H1 (cell line): Measurements from ENCODE around the gene PIP5K1B. TPM values are rescaled to one million over a fixed set of nuclear protein-coding genes. Genes with fewer than 3 reads are reported as not detected.

Experiments used
- CTCF ChIA-PET: fragments of 300-600 bp; sonication (Branson Sonifier 250); formaldehyde crosslinking; loops from one replicate; lab custom pipeline; 2021; ENCODE audit not compliant: partially characterized antibody; lab: Charles Lee
- POLR2A ChIA-PET: fragments of 300-600 bp; sonication (Branson Sonifier 250); formaldehyde crosslinking; loops from one replicate; lab custom pipeline; 2021; ENCODE audit warnings: inconsistent platforms; ENCODE audit not compliant: partially characterized antibody; lab: Charles Lee
- DNase-seq, 2 experiments: peaks; one replicate each; pipeline versions ENCODE4 v3.0.0 to v3.0.0-alpha.2; 2010 to 2022; ENCODE audit warnings: low spot score in 2 of 2, low read depth in 1 of 2, mixed read lengths in 1 of 2
- FAIRE-seq: peaks from 2 replicates; lab custom pipeline; 2011; peaks lifted over from hg19 to GRCh38; lab: Jason Lieb, UNC
- H2AFZ ChIP-seq: 2 replicates; pipeline ENCODE4 v1.8.1; 2012; ENCODE audit warnings: low read length, inconsistent platforms
- H2AK5ac ChIP-seq: 2 replicates; pipeline ENCODE4 v1.6.1; 2013; ENCODE audit warnings: low read depth, low read length
- H2BK120ac ChIP-seq: replicated peaks from 2 replicates; pipeline ENCODE3; 2013; ENCODE audit warnings: low read depth, low read length, inconsistent platforms
- H2BK12ac ChIP-seq: 2 replicates; pipeline ENCODE4 v1.6.1; 2013; ENCODE audit warnings: low read depth, low read length
- H2BK15ac ChIP-seq: 2 replicates; pipeline ENCODE4 v1.6.1; 2013; ENCODE audit warnings: low read length
- H2BK20ac ChIP-seq: 2 replicates; pipeline ENCODE4 v1.6.1; 2013; ENCODE audit warnings: low read length
- H2BK5ac ChIP-seq: 2 replicates; pipeline ENCODE4 v1.6.1; 2013; ENCODE audit warnings: low read depth, low read length
- H3K14ac ChIP-seq: 2 replicates; pipeline ENCODE4 v1.6.1; 2013; ENCODE audit warnings: inconsistent platforms; ENCODE audit not compliant: insufficient read length
- H3K18ac ChIP-seq: 2 replicates; pipeline ENCODE4 v1.6.1; 2013; ENCODE audit warnings: low read length; ENCODE audit errors: extremely low read depth
- H3K23ac ChIP-seq: 2 replicates; pipeline ENCODE4 v1.6.1; 2013; ENCODE audit warnings: inconsistent platforms; ENCODE audit not compliant: insufficient read length
- H3K23me2 ChIP-seq: 2 replicates; pipeline ENCODE4 v1.6.1; 2013; ENCODE audit warnings: low read depth, low read length
- H3K27ac ChIP-seq: 2 replicates; pipeline ENCODE4 v1.6.1; 2011; ENCODE audit warnings: low read depth, low read length, inconsistent platforms
- H3K27me3 ChIP-seq, 4 experiments: replicated peaks in 1 of 4; 1 replicate in 1 of 4; 2 replicates in 3 of 4; pipeline versions ENCODE4 v1.6.1 to v1.8.1; 2011 to 2013; ENCODE audit warnings: low read length in 3 of 4, mild to moderate bottlenecking in 3 of 4, inconsistent platforms in 2 of 4, mixed read lengths in 2 of 4, moderate library complexity in 1 of 4; ENCODE audit not compliant: control insufficient read depth in 3 of 4, insufficient read depth in 3 of 4; ENCODE audit errors: extremely low read depth in 1 of 4
- H3K36me3 ChIP-seq, 4 experiments: 2 replicates each; pipeline versions ENCODE4 v1.6.1 to v1.8.1; 2011 to 2013; ENCODE audit warnings: mild to moderate bottlenecking in 4 of 4, low read length in 3 of 4, moderate library complexity in 2 of 4, control low read depth in 1 of 4, inconsistent platforms in 1 of 4; ENCODE audit not compliant: insufficient read depth in 4 of 4, control insufficient read depth in 2 of 4
- H3K4ac ChIP-seq: replicated peaks from 2 replicates; pipeline ENCODE3; 2013; ENCODE audit warnings: low read length, low read depth, mixed read lengths, inconsistent platforms; ENCODE audit not compliant: insufficient read length
- H3K4me1 ChIP-seq, 4 experiments: replicated peaks in 1 of 4; 1 replicate in 1 of 4; 2 replicates in 3 of 4; pipeline versions ENCODE4 v1.6.1 to v1.8.1; 2011 to 2013; ENCODE audit warnings: low read length in 3 of 4, inconsistent platforms in 2 of 4, mixed read lengths in 1 of 4; ENCODE audit not compliant: insufficient read depth in 4 of 4, control insufficient read depth in 3 of 4
- H3K4me2 ChIP-seq, 2 experiments: 2 replicates each; pipeline versions ENCODE4 v1.6.1 to v1.8.1; 2011 to 2013; ENCODE audit warnings: low read depth in 2 of 2, low read length in 2 of 2, control low read depth in 1 of 2, inconsistent platforms in 1 of 2, mild to moderate bottlenecking in 1 of 2; ENCODE audit not compliant: insufficient read depth in 1 of 2
- H3K4me3 ChIP-seq, 4 experiments: fragments of 200-600, 300-600 bp in 1 of 4; sonication (generic), shearing (Covaris generic), sonication (Bioruptor Twin) in 1 of 4; 2 replicates each; pipeline versions ENCODE4 v1.5.1 to v1.8.1; 2011 to 2016; ENCODE audit warnings: low read length in 4 of 4, low read depth in 3 of 4, control low read depth in 2 of 4, inconsistent platforms in 2 of 4, mild to moderate bottlenecking in 2 of 4, mixed read lengths in 1 of 4, moderate library complexity in 1 of 4; ENCODE audit not compliant: insufficient read depth in 2 of 4; ENCODE audit errors: extremely low read depth in 1 of 4
- H3K56ac ChIP-seq: replicated peaks from 2 replicates; pipeline ENCODE3; 2013; ENCODE audit warnings: low read depth, mild to moderate bottlenecking, mixed read lengths, low read length, inconsistent platforms; ENCODE audit not compliant: insufficient read length
- H3K79me1 ChIP-seq: 2 replicates; pipeline ENCODE4 v1.6.1; 2013; ENCODE audit warnings: low read depth, low read length, control low read depth
- H3K79me2 ChIP-seq, 2 experiments: 2 replicates each; pipeline versions ENCODE4 v1.6.1 to v1.8.1; 2012 to 2013; ENCODE audit warnings: low read length in 2 of 2, mild to moderate bottlenecking in 2 of 2, inconsistent platforms in 1 of 2; ENCODE audit not compliant: insufficient read depth in 2 of 2, control insufficient read depth in 1 of 2
- H3K9ac ChIP-seq, 4 experiments: replicated peaks in 1 of 4; 1 replicate in 1 of 4; 2 replicates in 3 of 4; pipeline versions ENCODE4 v1.6.1 to v1.8.1; 2011 to 2013; ENCODE audit warnings: low read depth in 3 of 4, low read length in 3 of 4, control low read depth in 2 of 4, mild to moderate bottlenecking in 2 of 4, moderate library complexity in 2 of 4, inconsistent platforms in 1 of 4; ENCODE audit errors: extremely low read depth in 1 of 4
- H3K9me3 ChIP-seq, 2 experiments: 2 replicates each; pipeline versions ENCODE4 v1.6.1 to v1.8.1; 2012 to 2013; ENCODE audit warnings: mild to moderate bottlenecking in 2 of 2, moderate library complexity in 2 of 2, control low read depth in 1 of 2, inconsistent platforms in 1 of 2, low read depth in 1 of 2, low read length in 1 of 2, mixed read lengths in 1 of 2; ENCODE audit not compliant: insufficient read depth in 2 of 2
- H4K20me1 ChIP-seq, 2 experiments: replicated peaks in 1 of 2; 2 replicates each; pipeline versions ENCODE3 to v1.8.1; 2011 to 2013; ENCODE audit warnings: inconsistent platforms in 2 of 2, low read length in 2 of 2, mild to moderate bottlenecking in 1 of 2; ENCODE audit not compliant: insufficient read depth in 2 of 2, control insufficient read depth in 1 of 2
- H4K5ac ChIP-seq: 2 replicates; pipeline ENCODE4 v1.6.1; 2013; ENCODE audit warnings: low read length, low read depth, mixed read lengths, inconsistent platforms; ENCODE audit not compliant: insufficient read length
- H4K8ac ChIP-seq: 2 replicates; pipeline ENCODE4 v1.8.0; 2013; ENCODE audit warnings: mild to moderate bottlenecking, moderate library complexity, low read length, inconsistent platforms; ENCODE audit not compliant: insufficient read depth; ENCODE audit errors: extremely low read depth
- H4K91ac ChIP-seq: replicated peaks from 2 replicates; pipeline ENCODE3; 2013; ENCODE audit warnings: low read length, mixed read lengths, inconsistent platforms; ENCODE audit not compliant: insufficient read length
- MAX ChIP-seq: IDR thresholded peaks from 2 replicates; pipeline ENCODE4 v1.6.1; 2012; ENCODE audit warnings: inconsistent platforms
- NRF1 ChIP-seq: IDR thresholded peaks from 2 replicates; pipeline ENCODE4 v1.6.1; 2011; ENCODE audit warnings: mild to moderate bottlenecking, low read depth, low read length, improper control_type of control experiment
- PHF8 ChIP-seq: fragments of 200-600 bp; sonication (generic); conservative IDR thresholded peaks from 2 replicates; pipeline ENCODE4 v1.7.1; 2012; ENCODE audit warnings: low read depth, mild to moderate bottlenecking, inconsistent platforms, low read length, moderate library complexity
- RAD21 ChIP-seq, 2 experiments: IDR thresholded peaks in 1 of 2; conservative IDR thresholded peaks in 1 of 2; 2 replicates each; pipeline ENCODE4 v1.6.1; 2011; ENCODE audit warnings: low read depth in 2 of 2, low read length in 2 of 2, improper control_type of control experiment in 1 of 2, inconsistent platforms in 1 of 2, mild to moderate bottlenecking in 1 of 2, moderate library complexity in 1 of 2
- RBBP5 ChIP-seq: IDR thresholded peaks from 2 replicates; pipeline ENCODE4 v1.7.1; 2012; ENCODE audit warnings: low read depth, mild to moderate bottlenecking, inconsistent platforms, low read length, moderate library complexity, borderline replicate concordance
- WGBS, 2 experiments: shearing (Covaris generic) in 1 of 2; methylation state at CpG; one replicate each; pipeline versions ENCODE4 v1.1.6 to v1.1.7; 2013 to 2015; ENCODE audit warnings: low lambda C conversion rate in 2 of 2, mixed read lengths in 2 of 2, inconsistent platforms in 1 of 2, low coverage in 1 of 2, missing lambda C conversion rate in 1 of 2; ENCODE audit not compliant: insufficient replicate concordance in 2 of 2, insufficient coverage in 1 of 2, insufficient read length in 1 of 2; ENCODE audit errors: extremely low coverage in 1 of 2, missing lambda C conversion rate in 1 of 2; 5-methylcytosine and 5-hydroxymethylcytosine counted together
- polyA plus RNA-seq, 7 experiments: library from polyadenylated mRNA; depleted of rRNA in 3 of 7; stranded (reverse) in 5 of 7; unstranded in 2 of 7; fragments of >200 nt in 5 of 7; fragments of 200-250 nt in 2 of 7; gene quantifications; 1 replicate in 5 of 7; 2 replicates in 1 of 7; 4 replicates in 1 of 7; pipeline versions ENCODE4 v1.2.1 to v1.2.3, GENCODE V29; 2011 to 2013; ENCODE audit warnings: missing spikeins in 2 of 7, mixed read lengths in 2 of 7
- total RNA-seq: library from RNA; stranded (reverse); fragmentation: NEBNext Ultra II Directional; extraction: Animal tissue kit (Norgen Biotek cat#: 25700); gene quantifications from 2 replicates; pipeline ENCODE4 v1.2.1, GENCODE V29; 2021

PIP5K1B gene
- total and polyA plus RNA-seq, 2 of the 8 experiments (the other 6 are each of a cell fraction or from before 2014, with no cell fraction given): 4.7 to 7.7 TPM

DNA sequence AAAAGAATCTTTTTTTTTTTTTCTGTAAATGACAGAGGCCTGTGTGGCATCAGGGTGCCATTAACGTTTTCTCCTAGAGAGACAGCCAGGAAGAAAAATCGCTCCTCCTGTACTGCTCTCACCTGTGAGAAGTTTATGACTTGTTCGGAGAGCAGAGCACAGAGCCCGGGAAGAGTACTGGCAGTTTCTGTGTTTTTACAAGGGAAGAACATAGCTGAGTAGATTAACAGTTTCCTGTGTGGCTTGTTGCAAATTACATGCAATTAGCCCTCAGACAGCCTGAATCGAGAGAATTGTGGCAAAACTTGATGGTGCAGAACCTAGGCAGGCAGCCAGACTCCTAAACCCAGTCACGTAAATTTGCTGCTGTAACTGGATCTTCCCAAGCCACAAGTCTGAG is 276.7 kb downstream of the PIP5K1B start:
- H3K18ac ChIP-seq: 0 out of 2 replicates have a peak overlapping the region, but pooled peaks have one; percentile 9
- no peak overlapping the region for H3K4me2 ChIP-seq
- no peak overlapping the region for H4K5ac ChIP-seq
- no peak overlapping the region for H3K14ac ChIP-seq
- H3K36me3 ChIP-seq: no peaks in the 10 kb centered on the region
- TF ChIP-seq RBBP5 (no peak), NRF1 (no peak), MAX (no peak), RAD21 (IDR thresholded peaks at IDR 0.05 in 1 of 2, conservative IDR thresholded peaks at IDR 0.05 in 1 of 2; ENCODE audit: low read depth in 2 of 2, low read length in 2 of 2) (no peak), PHF8 (no peak)
- TF ChIP-seq, all 59 proteins: peak for 0
- 69% methylated on average over 6 of the region's 6 CpGs; no CpG with 5 or more reads in 1 of the 2 experiments for WGBS, 2 experiments
- no peak overlapping the region for H2BK20ac ChIP-seq
- no peak overlapping the region for H2BK15ac ChIP-seq
- no peak overlapping the region for H3K4me3 ChIP-seq
- ChIA-PET CTCF (interaction anchor here (0.6 to 0.8 kb wide), 2 partner anchors 41 to 422 kb away, joined by 3 read pairs; no protein-coding TSS in a partner anchor), POLR2A (interaction anchor here (0.6 kb wide), 1 partner anchor 147 kb away, joined by 6 read pairs; no protein-coding TSS in a partner anchor)
- H2BK120ac ChIP-seq: peak overlapping the region; percentile 13
- H4K8ac ChIP-seq: no peak overlapping the region
- H2BK5ac ChIP-seq: no peak overlapping the region; the same call in 1 of the 2 replicates
- peak overlapping the region; percentile 77; the same call in 1 of the 2 replicates for H2AFZ ChIP-seq
- FAIRE-seq (peak; percentile 24), DNase-seq (no peak)
- H3K9ac ChIP-seq: no peak overlapping the region
- H3K27me3 ChIP-seq: no peaks in the 10 kb centered on the region
- no peaks in the 10 kb centered on the region for H3K23me2 ChIP-seq
- peaks cover 3 to 12% (median 4%) of the 10 kb centered on the region in 4 experiments; a peak in 6 of 7 replicates for H3K4me1 ChIP-seq
- no peak overlapping the region for H3K23ac ChIP-seq
- no peaks in the 10 kb centered on the region for H4K20me1 ChIP-seq
- no peaks in the 10 kb centered on the region for H3K79me2 ChIP-seq
- H4K91ac ChIP-seq: no peak overlapping the region
- H2BK12ac ChIP-seq: 0 out of 2 replicates have a peak overlapping the region, but pooled peaks have one; percentile 4
- no peaks in the 10 kb centered on the region for H3K79me1 ChIP-seq
- no peak overlapping the region for H3K4ac ChIP-seq
- H3K9me3 ChIP-seq: peaks cover under 1 to 3% of the 10 kb centered on the region in 2 experiments; a peak in 3 of 4 replicates
- H3K56ac ChIP-seq: no peak overlapping the region
- H3K27ac ChIP-seq: no peak overlapping the region
- H2AK5ac ChIP-seq: no peak overlapping the region
